Measurements from ENCODE around the gene FADS2.

Gene FADS2

DNA sequence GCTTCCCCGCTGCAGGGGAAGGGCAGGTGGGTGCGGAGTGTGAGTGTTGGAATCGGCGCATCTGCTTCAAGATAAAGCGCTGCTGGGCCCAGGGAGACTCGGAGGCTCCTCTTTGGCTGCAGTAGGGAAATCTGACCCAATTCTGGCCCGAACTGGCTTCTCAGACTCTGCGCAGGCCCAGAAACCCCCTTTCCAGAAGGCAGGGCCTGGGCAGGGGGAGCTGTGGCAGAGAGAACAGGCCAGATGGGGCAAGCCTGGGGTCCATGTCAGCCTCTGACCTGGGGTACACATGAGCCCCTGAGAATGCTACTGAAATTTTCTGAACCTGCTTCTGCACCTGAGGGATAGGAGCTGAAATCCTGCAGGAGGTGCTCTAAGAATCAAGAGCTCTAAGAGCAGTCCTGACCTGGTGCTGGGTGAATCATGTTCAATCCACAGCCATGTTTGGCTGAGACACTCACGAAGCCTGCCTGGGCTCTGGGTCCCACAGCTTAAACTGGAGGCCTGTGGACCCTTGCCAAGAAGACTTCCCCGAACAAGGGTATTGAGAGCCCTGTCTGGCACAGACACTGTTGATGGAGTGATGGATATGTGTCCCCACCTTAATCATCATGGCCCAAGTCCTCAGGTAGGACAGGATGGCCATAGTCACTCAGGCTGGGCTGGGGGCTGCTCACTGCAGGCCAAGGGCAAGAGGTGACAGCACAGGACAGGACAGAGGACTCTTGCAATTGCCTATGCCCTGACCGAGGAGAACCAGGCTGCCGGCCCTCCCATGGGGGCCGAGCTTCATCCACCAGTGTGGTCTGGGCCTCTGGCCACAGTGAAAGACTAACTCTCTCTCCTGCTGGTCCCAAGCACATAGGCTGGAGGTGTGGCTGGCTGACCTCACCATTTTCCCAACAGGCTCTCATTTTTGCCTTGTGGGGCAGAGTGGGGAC lies 82.4 kb downstream of the FADS2 start:
- H3K36me3 Mint-ChIP-seq (ENCODE audit: low read depth), result no peaks in the 10 kb centered on the region
- no peak overlapping the region for H3K4me3 Mint-ChIP-seq
- DNase-seq, result no peak
- H3K27ac Mint-ChIP-seq, result no peak overlapping the region
- H3K27me3 Mint-ChIP-seq, result peaks cover 23% of the 10 kb centered on the region
- H3K4me1 Mint-ChIP-seq (ENCODE audit: low read depth), result no peaks in the 10 kb centered on the region
- H3K9me3 Mint-ChIP-seq, result no peaks in the 10 kb centered on the region

DNA sequence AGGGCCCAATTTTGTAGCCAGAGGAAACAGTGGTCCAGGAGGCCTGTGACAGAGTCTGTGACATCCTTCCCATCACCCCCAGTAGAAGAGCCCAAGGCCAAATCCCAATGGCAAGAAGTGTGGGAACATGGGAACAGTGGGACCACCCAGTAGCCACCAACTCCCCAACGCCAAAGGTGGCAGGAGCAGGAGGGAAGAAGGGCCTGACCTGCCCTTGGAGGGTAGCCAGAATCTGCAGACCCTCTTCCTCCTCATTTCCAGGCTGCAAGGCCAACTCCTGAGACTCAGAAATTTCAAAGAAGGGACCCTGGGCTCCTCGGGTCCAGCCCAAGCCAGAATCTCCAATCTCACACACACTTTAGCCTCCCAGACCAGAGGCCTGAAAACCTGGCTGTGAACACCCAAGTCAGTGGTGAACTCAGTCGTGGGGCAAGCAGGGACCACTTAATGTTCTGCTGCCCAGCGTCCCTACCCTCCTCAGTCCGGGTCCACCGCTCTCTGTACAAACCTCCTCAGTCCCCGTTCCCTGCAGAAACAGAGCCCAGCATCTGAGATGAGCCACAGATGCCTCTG lies 83.1 kb downstream of the FADS2 start:
- no peaks in the 10 kb centered on the region for H3K9me3 Mint-ChIP-seq
- H3K4me1 Mint-ChIP-seq (ENCODE audit: low read depth), result no peaks in the 10 kb centered on the region
- no peak overlapping the region for H3K4me3 Mint-ChIP-seq
- H3K27me3 Mint-ChIP-seq, result peaks cover 30% of the 10 kb centered on the region
- no peak for DNase-seq
- no peak overlapping the region for H3K27ac Mint-ChIP-seq
- no peaks in the 10 kb centered on the region for H3K36me3 Mint-ChIP-seq (ENCODE audit: low read depth)

- H3K4me3 Mint-ChIP-seq, result no peak overlapping the region
- no peak overlapping the region for H3K27ac Mint-ChIP-seq
- no peaks in the 10 kb centered on the region for H3K9me3 Mint-ChIP-seq
- H3K4me1 Mint-ChIP-seq (ENCODE audit: low read depth), result no peaks in the 10 kb centered on the region
- H3K36me3 Mint-ChIP-seq (ENCODE audit: low read depth), result no peaks in the 10 kb centered on the region
- peaks cover 36% of the 10 kb centered on the region for H3K27me3 Mint-ChIP-seq
- no peak for DNase-seq
These were observed 83.8 kb downstream of the FADS2 start for GRCh38 chr11:61911701-61912529.

GRCh38 chr11:61912530-61912898 lies 84.4 kb downstream of the FADS2 start:
- H3K27ac Mint-ChIP-seq, result no peak overlapping the region
- peaks cover 38% of the 10 kb centered on the region for H3K27me3 Mint-ChIP-seq
- DNase-seq, result no peak
- H3K4me1 Mint-ChIP-seq (ENCODE audit: low read depth), result no peaks in the 10 kb centered on the region
- H3K9me3 Mint-ChIP-seq, result no peaks in the 10 kb centered on the region
- no peaks in the 10 kb centered on the region for H3K36me3 Mint-ChIP-seq (ENCODE audit: low read depth)
- no peak overlapping the region for H3K4me3 Mint-ChIP-seq

DNA sequence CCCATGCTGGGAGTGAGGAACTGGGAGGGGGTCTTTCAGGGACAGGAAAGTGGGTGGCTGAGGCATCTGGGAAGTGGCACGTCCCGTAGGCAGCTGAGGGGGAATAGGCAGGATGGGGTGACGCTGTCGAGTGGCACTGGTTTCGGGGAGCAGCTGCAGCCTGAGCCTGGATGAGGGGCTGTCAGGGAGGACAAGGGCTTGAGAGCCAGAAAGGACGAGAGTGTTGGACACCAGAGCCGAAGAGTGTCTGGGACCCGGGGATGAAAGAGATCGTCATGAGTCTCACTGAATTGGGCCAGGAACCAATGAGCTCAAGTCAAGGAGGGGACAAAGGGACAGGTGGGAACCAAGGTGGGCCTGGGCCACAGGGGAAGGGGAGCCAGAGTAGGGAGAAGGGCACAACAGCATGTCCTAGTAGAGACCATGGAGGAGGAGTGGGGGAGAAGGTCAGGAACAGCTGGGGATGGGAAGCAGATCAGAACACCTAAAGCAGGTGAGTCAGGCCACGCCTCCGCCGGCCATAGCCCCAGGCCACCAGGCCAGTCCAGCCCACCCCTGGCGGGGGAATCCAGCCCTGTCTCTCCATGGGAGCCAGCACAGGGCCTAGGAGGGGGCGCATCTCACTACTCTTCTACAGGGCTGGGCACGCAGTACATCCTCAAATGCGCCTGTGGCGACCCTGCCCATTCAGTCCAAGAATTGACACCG lies 85.0 kb downstream of the FADS2 start:
- peaks cover 6% of the 10 kb centered on the region for H3K4me1 Mint-ChIP-seq (ENCODE audit: low read depth)
- no peaks in the 10 kb centered on the region for H3K9me3 Mint-ChIP-seq
- no peak for DNase-seq

DNA sequence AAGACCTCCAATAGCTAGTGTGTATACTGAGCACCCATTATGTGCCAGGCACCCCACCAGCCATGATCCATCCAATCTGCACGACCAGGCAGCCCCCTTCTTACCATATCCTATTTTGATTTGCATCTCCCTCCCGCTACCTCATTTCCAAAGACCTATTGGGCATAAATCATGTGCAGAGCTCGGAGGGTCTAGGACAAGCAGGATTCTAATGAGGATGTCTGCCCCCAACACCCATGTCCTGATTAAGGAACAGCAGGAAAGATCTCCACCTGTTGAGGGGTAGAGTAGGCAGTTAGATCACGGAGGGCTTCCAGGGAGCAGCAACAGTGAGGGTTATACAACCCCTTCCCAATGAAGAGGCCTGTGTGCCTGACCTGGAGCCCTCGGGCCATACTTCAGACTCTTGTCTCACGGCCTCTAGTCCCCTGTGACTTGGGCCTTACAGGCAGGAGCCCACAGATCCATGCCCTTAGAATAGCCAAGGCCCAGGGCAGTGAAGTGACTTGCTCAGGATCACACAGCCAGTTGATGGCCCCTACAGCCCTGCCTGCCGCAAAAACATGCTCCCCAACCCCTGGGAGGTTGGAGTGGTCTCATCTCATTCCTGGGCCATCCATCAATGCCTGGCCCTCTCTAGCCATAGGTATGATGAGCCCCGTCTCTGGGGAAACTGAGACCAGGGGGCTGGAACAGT lies 85.7 kb downstream of the FADS2 start:
- peaks cover 51% of the 10 kb centered on the region for H3K27me3 Mint-ChIP-seq
- no peaks in the 10 kb centered on the region for H3K9me3 Mint-ChIP-seq
- H3K4me3 Mint-ChIP-seq, result no peak overlapping the region
- no peak overlapping the region for H3K27ac Mint-ChIP-seq
- DNase-seq, result peak; percentile 18
- no peaks in the 10 kb centered on the region for H3K36me3 Mint-ChIP-seq (ENCODE audit: low read depth)
- peaks cover 6% of the 10 kb centered on the region for H3K4me1 Mint-ChIP-seq (ENCODE audit: low read depth)

More for the DNA sequence above, 85.0 kb downstream of the FADS2 start:
- Mint-ChIP-seq H3K4me3 (no peak overlapping the region), H3K27ac (no peak overlapping the region), H3K27me3 (peaks cover 44% of the 10 kb centered on the region), H3K36me3 (ENCODE audit: low read depth) (no peaks in the 10 kb centered on the region)

GRCh38 chr11:61914471-61915171 lies 86.5 kb downstream of the FADS2 start:
- H3K27ac Mint-ChIP-seq, result no peak overlapping the region

GRCh38 chr11:61916737-61917333 lies 88.7 kb downstream of the FADS2 start:
- Mint-ChIP-seq H3K27me3 (peaks cover 74% of the 10 kb centered on the region), H3K36me3 (ENCODE audit: low read depth) (no peaks in the 10 kb centered on the region), H3K4me3 (peak overlapping the region; percentile 55), H3K27ac (no peak overlapping the region), H3K9me3 (no peaks in the 10 kb centered on the region), H3K4me1 (ENCODE audit: low read depth) (peaks cover 6% of the 10 kb centered on the region)
- DNase-seq, result no peak

More at GRCh38 chr11:61914471-61915171, 86.5 kb downstream of the FADS2 start:
- Mint-ChIP-seq H3K27me3 (peaks cover 59% of the 10 kb centered on the region), H3K9me3 (no peaks in the 10 kb centered on the region), H3K36me3 (ENCODE audit: low read depth) (no peaks in the 10 kb centered on the region), H3K4me1 (ENCODE audit: low read depth) (peaks cover 6% of the 10 kb centered on the region), H3K4me3 (no peak overlapping the region)
- no peak for DNase-seq
